HG03025 (cell line): ENCODE data around the gene MKRN2OS.

Source experiments
- ATAC-seq: cut with Tn5 transposase; IDR thresholded peaks from one replicate; pipeline ENCODE4 v1.9.1; 2021; ENCODE audit warnings: mild to moderate bottlenecking, moderate library complexity; ENCODE audit not compliant: unreplicated experiment, low FRiP score

Gene MKRN2OS

GRCh38 chr3:12516873-12517272 is 28.4 kb downstream of the MKRN2OS start:
- no peak for ATAC-seq

GRCh38 chr3:12515631-12516030 is 29.7 kb downstream of the MKRN2OS start:
- no peak for ATAC-seq

DNA sequence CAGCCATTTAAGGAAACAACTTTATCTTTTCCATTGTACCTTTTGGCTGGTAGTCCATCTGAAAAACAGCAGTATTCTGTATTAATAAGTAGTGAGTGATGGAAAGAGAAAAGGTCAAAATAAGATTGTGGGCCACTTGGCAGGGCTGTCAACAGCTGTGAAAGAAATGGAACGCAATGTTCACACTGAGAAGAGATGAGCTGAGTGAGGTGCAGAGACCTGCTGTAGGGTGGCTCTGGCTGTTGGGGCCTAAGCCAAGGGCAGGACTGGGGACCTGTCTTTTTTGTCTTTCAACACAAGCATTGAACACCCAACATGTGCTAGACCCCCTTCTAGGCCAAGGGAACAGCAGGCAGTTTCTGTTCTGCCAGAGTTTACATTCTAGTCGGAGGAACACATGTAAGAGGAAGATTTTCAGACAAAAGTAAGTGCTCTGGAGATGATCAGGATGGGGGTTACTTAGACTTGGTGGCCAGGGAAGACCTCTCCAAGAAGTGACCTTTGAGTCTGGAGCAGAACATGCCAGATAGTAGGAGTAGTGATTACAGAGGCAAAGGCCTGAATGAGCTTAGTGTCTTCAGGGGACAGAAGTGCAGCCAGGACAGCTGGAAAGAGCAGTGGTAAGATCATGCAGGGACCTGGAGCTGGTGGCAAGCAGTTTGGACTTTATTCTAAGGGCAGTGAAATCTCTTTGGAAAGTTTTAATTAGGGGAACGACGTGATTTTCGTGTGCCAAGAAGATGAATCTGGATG is 31.4 kb downstream of the MKRN2OS start:
- ATAC-seq, result no peak

DNA sequence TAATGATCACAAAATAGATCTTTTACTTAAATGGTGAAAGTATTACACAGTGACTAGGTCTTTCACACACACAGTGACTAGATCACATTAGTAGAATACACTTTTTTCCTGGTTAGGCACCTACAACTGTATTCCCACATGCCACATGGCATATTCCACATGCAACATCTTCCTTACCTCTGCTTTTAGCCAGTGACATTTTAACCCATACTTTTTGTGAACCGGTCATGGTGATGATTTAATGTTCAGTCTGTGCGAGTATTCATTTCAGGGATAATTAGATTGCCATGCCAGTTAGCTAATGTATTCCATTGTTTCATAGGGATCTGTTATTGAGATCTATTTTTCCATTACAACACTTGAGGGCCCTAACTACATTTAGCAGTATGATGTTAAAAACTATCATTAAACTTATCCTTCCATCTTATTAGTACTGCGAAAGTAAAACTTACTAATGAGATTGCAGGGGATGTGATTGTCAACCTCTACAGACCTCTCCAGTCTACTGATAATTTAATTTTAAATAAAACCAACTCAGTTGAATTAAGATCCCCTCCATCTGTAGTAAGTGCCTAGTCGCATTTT is 32.7 kb downstream of the MKRN2OS start:
- no peak for ATAC-seq

- no peak for ATAC-seq
These were observed 35.8 kb downstream of the MKRN2OS start for GRCh38 chr3:12509466-12509865.

DNA sequence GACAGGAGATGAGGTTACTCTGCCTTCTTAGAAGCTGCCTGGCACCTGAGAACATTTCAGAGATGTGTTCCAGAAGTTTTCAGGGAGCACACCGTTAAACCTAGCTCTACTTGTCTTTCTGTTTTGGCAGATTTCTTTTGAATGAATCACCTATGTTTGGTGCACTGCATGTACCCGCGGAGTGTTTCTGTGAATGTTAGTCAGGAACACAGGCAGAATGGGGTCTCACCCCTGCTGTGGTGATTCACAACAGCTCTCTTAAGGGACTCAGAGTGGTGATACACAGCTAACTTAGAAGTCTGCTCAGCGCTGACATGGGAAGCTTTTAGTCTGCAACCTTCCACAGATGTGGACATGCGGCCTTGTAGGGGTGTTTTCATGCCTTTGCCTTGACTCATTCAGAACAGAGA is 37.0 kb downstream of the MKRN2OS start:
- no peak for ATAC-seq

DNA sequence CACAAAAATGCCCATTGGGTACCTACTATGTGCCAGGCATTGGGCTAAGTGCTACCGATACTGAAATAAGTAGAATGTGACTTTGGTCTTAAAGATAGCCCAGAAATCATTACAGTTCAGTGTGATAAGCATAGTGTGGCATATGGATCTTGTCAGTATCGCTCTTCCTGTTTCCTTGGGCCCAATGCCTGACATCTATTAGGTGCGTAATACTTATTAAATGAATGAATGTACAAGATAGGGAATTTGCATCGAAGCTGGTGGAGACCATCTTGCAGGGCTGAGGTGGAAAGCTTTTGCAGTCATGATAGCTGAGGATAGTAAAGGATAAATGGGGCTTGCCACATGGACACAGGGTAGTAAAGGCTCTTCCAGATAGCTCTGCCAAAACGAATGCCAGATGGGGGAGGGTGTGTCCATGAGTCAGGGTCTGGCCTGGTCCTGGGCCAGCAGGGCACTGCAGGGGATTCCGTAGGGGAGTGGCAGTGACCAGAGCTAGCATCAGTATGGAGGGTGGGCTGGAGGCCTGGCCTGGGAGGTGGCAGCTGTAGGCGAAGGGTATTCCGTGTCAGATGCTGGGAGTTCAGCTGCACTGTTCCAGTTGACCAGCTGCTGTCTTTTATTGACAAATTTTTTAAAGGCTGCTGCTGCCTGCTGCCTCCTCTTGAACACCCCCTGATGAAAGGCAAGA is 37.6 kb downstream of the MKRN2OS start:
- no peak for ATAC-seq

GRCh38 chr3:12506201-12506709 is 39.0 kb downstream of the MKRN2OS start:
- ATAC-seq, result no peak

DNA sequence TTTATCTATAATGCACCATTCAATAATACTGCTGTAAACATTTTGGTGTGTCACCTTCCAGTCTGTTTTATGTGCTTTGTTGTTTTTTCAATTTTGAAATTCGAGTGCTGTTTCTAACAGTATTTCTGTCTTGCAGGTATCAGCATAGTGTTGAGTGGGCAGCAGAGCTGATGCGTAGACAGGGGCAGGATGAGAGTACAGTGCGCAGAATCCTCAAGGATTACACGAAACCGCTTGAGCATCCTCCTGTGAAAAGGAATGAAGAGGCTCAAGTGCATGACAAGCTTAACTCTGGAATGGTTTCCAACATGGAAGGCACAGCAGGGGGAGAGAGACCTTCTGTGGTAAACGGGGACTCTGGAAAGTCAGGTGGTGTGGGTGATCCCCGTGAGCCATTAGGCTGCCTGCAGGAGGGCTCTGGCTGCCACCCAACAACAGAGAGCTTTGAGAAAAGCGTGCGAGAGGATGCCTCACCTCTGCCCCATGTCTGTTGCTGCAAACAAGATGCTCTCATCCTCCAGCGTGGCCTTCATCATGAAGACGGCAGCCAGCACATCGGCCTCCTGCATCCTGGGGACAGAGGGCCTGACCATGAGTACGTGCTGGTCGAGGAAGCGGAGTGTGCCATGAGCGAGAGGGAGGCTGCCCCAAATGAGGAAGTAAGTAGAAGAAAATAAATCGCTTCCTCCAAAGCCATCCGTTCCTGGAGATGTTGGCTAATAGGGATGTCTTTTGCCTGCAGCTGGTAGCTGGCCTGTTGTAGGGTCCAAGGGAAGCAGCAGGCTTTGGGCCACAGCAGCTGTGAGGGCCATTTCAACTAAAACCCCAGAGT is 42.0 kb downstream of the MKRN2OS start:
- no peak for ATAC-seq

GRCh38 chr3:12501360-12502020 is 43.8 kb downstream of the MKRN2OS start:
- ATAC-seq, result no peak

- ATAC-seq, result no peak
These were observed 45.8 kb downstream of the MKRN2OS start for GRCh38 chr3:12499474-12499873.

DNA sequence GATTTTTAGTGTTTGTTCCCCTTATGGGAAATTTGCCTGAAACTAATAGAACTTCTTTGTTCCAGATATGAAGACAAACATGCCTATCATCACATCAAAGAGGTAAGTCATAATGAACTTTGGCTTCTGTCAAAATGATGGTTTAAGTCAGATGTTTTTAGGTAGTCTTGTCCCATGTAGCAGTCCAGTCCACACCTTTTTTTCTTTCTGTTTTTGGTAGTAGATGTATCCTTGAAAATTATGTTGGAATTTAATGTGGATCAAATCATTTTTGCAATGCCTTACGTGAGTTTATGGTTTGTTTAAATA is 48.9 kb downstream of the MKRN2OS start:
- no peak for ATAC-seq

DNA sequence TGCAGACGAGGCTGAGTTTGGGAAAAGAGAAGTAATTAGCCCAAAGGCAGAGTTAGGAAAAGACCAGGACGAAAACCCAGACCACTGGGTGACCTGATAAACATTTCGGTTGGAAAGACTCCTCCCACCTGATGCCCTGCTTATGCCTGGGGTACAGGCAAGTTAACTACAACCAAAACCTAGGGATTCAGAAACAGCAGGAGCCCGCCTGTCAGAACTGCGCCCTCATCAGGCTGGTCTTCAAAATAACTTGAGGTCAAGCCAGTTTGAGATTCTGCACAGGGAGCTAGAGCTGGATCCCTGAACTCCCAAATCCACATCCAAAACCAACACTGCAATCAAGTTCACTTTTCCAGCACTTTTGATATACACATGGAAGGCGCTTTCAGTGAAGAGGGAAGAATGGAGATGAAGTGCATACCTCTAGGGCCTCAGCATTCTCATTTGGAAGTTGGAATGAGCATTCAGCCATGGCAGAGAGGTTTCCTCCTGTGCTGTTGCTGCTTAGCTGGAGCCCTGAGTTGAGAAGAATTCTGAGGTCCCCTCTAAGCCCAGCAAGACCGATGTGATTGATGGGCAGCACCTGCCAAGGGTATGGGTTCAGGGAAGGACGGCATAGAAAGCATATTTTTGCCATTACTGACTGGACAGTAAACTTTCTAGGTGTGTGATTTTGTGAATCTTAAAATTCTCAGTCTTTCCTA is 49.4 kb downstream of the MKRN2OS start:
- ATAC-seq, result no peak

GRCh38 chr3:12490547-12490946 is 54.8 kb downstream of the MKRN2OS start:
- ATAC-seq, result no peak

DNA sequence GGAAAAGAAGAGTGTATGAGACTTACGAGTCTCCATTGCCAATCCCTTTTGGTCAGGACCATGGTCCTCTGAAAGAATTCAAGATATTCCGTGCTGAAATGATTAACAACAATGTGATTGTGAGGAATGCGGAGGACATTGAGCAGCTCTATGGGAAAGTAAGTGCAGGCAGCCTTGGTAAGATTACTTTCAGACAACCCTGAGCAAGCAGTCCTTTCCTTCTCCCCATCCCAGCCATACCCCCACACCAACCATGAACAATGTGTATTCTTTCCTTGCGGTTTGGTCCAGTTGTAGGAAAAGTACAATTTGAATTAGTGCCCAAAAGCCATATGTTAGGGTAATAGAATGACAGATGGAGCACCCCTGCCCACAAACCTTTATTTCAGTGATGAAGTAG is 55.5 kb downstream of the MKRN2OS start:
- no peak for ATAC-seq
